ENCODE results near the gene DUOXA2.
"Not testable (repeated sequence)": the region's sequence is repeated elsewhere in the genome, so short reads cannot be mapped to it uniquely, and the experiment has no call there.

Gene DUOXA2

GRCh38 chr15:45097466-45097865 lies 16.7 kb upstream of the DUOXA2 start:
- DNase-seq, result no peak

GRCh38 chr15:45099549-45100165 lies 14.5 kb upstream of the DUOXA2 start:
- DNase-seq, result no peak

GRCh38 chr15:45100884-45101625 lies 13.1 kb upstream of the DUOXA2 start:
- no peak for DNase-seq

- no peak for DNase-seq
Observed at GRCh38 chr15:45101749-45102148, 12.4 kb upstream of the DUOXA2 start.

- no peak for DNase-seq
Observed at GRCh38 chr15:45102226-45102625, 11.9 kb upstream of the DUOXA2 start.

- DNase-seq, result not testable (repeated sequence)
Observed at GRCh38 chr15:45104170-45104569, 10.0 kb upstream of the DUOXA2 start.

GRCh38 chr15:45105586-45105985 lies 8.5 kb upstream of the DUOXA2 start:
- DNase-seq, result no peak

- DNase-seq, result no peak
Observed at GRCh38 chr15:45106002-45106790, 7.9 kb upstream of the DUOXA2 start.

GRCh38 chr15:45107941-45108630 lies 6.0 kb upstream of the DUOXA2 start:
- no peak for DNase-seq

- DNase-seq, result no peak
Observed at GRCh38 chr15:45110256-45110820, 3.8 kb upstream of the DUOXA2 start.

GRCh38 chr15:45111390-45112142 lies 2.6 kb upstream of the DUOXA2 start:
- no peak for DNase-seq

- no peak for DNase-seq
Observed at GRCh38 chr15:45112143-45112590, 2.0 kb upstream of the DUOXA2 start.

- DNase-seq, result peak in 1 of 2 experiments; percentile 14
Observed at GRCh38 chr15:45112591-45113379, 1.3 kb upstream of the DUOXA2 start.

- DNase-seq, result no peak
Observed at GRCh38 chr15:45113380-45113990, 641 bp upstream of the DUOXA2 start.

- no peak for DNase-seq
Observed at GRCh38 chr15:45114751-45115085, 592 bp downstream of the DUOXA2 start.

GRCh38 chr15:45115312-45115820 lies 1.2 kb downstream of the DUOXA2 start:
- DNase-seq, result no peak

- DNase-seq, result no peak
Observed at GRCh38 chr15:45116006-45116481, 1.9 kb downstream of the DUOXA2 start.

- no peak for DNase-seq
Observed at GRCh38 chr15:45116482-45117307, 2.6 kb downstream of the DUOXA2 start.
